Panc1 (cell line): Measurements from ENCODE around the gene KLK8. TPM values are rescaled to one million over a fixed set of nuclear protein-coding genes. Genes with fewer than 3 reads are reported as not detected.
"Not testable (repeated sequence)": the region's sequence is repeated elsewhere in the genome, so short reads cannot be mapped to it uniquely, and the experiment has no call there.

ENCODE experiments used
- ATAC-seq: fragments of 200-7000 bp; cut with Tn5 transposase; 2 replicates; pipeline ENCODE4 v1.9.1; 2020; ENCODE audit warnings: mild to moderate bottlenecking, moderate library complexity
- BruUV-seq: library from RNA; stranded (reverse); fragments of 400-500 nt; replicated peaks from 2 replicates; lab custom pipeline; 2021; lab: Mats Ljungman, UMichigan
- CTCF ChIA-PET: fragments of 300-600 bp; sonication (Branson Sonifier 250); formaldehyde crosslinking; loops from one replicate; lab custom pipeline; 2022; ENCODE audit warnings: antibody characterized with exemption; lab: Charles Lee
- POLR2A ChIA-PET: fragments of 300-600 bp; sonication (Branson Sonifier 250); formaldehyde crosslinking; loops from one replicate; lab custom pipeline; 2022; ENCODE audit warnings: antibody characterized with exemption; lab: Charles Lee
- DNase-seq: peaks from one replicate; pipeline ENCODE4 v3.0.0-alpha.2; 2010; ENCODE audit warnings: low read depth, low spot score
- H3K27ac ChIP-seq: 2 replicates; pipeline ENCODE4 v1.5.1; 2011; ENCODE audit warnings: mild to moderate bottlenecking, low read length, inconsistent platforms
- H3K27me3 ChIP-seq: fragments of 200-500 bp; sonication (Bioruptor generic); 2 replicates; pipeline ENCODE4 v1.6.0; 2014; ENCODE audit warnings: low read length, inconsistent platforms; ENCODE audit not compliant: control insufficient read depth, insufficient read depth
- H3K36me3 ChIP-seq: fragments of 200-500 bp; sonication (Bioruptor generic); 2 replicates; pipeline ENCODE4 v1.5.1; 2014; ENCODE audit warnings: inconsistent platforms, mild to moderate bottlenecking, low read length, moderate library complexity; ENCODE audit not compliant: control insufficient read depth, insufficient read depth
- H3K4me1 ChIP-seq: 2 replicates; pipeline ENCODE4 v1.5.1; 2011; ENCODE audit warnings: inconsistent platforms, mild to moderate bottlenecking, low read length, moderate library complexity; ENCODE audit not compliant: control insufficient read depth, insufficient read depth
- H3K4me3 ChIP-seq, 2 experiments: 2 replicates each; pipeline ENCODE4 v1.5.1; 2011 to 2012; ENCODE audit warnings: low read depth in 2 of 2, low read length in 2 of 2, mild to moderate bottlenecking in 2 of 2, inconsistent platforms in 1 of 2, moderate library complexity in 1 of 2
- H3K9me3 ChIP-seq: fragments of 200-500 bp; sonication (Bioruptor generic); 2 replicates; pipeline ENCODE4 v1.5.1; 2014; ENCODE audit warnings: low read depth, mild to moderate bottlenecking, inconsistent platforms, low read length, moderate library complexity; ENCODE audit not compliant: control insufficient read depth, insufficient read depth
- CTCF ChIP-seq: fragments of 450-650 bp; IDR thresholded peaks from 2 replicates; pipeline ENCODE4 v1.5.1; 2017; ENCODE audit warnings: mild to moderate bottlenecking
- POLR2AphosphoS5 ChIP-seq: IDR thresholded peaks from 2 replicates; pipeline ENCODE4 v1.6.1; 2012; ENCODE audit warnings: mild to moderate bottlenecking, low read depth, low read length, moderate library complexity
- REST ChIP-seq, 2 experiments: IDR thresholded peaks; 2 replicates each; pipeline ENCODE4 v1.6.1; 2011 to 2012; ENCODE audit warnings: low read depth in 2 of 2, control low read depth in 1 of 2, low read length in 1 of 2, mild to moderate bottlenecking in 1 of 2, moderate library complexity in 1 of 2; ENCODE audit not compliant: insufficient read depth in 1 of 2
- SIN3A ChIP-seq: IDR thresholded peaks from 2 replicates; pipeline ENCODE4 v1.6.1; 2012; ENCODE audit warnings: low read depth, mild to moderate bottlenecking, low read length, moderate library complexity, borderline replicate concordance; ENCODE audit not compliant: insufficient read depth
- TCF7L2 ChIP-seq: IDR thresholded peaks from 2 replicates; pipeline ENCODE4 v1.6.1; 2011; ENCODE audit warnings: mild to moderate bottlenecking, low read depth, low read length, inconsistent platforms
- in situ Hi-C: cut with HindIII; loops from 2 replicates; pipeline ENCODE4 v1.10.0; 2016; ENCODE audit warnings: low sequenced_read_pairs, low pct_unique_long_range_greater_than_20kb
- intact Hi-C: fragments of 100-400 bp; cut with micrococcal nuclease; formaldehyde crosslinking; loops from one replicate; pipeline ENCODE4 v1.10.0; 2022; ENCODE audit not compliant: unreplicated experiment
- total RNA-seq: library from RNA; stranded (reverse); gene quantifications from one replicate; pipeline ENCODE4 v1.2.1, GENCODE V29; 2021; ENCODE audit not compliant: unreplicated experiment

Gene KLK8
- total RNA-seq, 1 experiment from 2014 or later = not detected

GRCh38 chr19:50994129-50994528, 7.3 kb downstream of the KLK8 start:
- in situ Hi-C loops = no loop called here
- POLR2A ChIA-PET = no interaction called here
- H3K27ac ChIP-seq = no peak overlapping the region
- intact Hi-C loops = no loop called here
- no peak overlapping the region for H3K4me3 ChIP-seq
- H3K9me3 ChIP-seq = no peaks in the 10 kb centered on the region
- TF ChIP-seq POLR2AphosphoS5 (no peak), REST (IDR thresholded peaks at IDR 0.05; ENCODE audit: insufficient read depth in 1 of 2, low read depth in 2 of 2, low read length in 1 of 2) (no peak), SIN3A (no peak), TCF7L2 (no peak), CTCF (no peak)
- no peaks in the 10 kb centered on the region for H3K4me1 ChIP-seq
- CTCF ChIA-PET = no interaction called here
- BruUV-seq = no TSS peak
- H3K27me3 ChIP-seq = peaks cover 6% of the 10 kb centered on the region
- DNase-seq (no peak), ATAC-seq (no peak)
- no peaks in the 10 kb centered on the region for H3K36me3 ChIP-seq

- intact Hi-C loops (no loop called here), in situ Hi-C loops (no loop called here)
- no TSS peak for BruUV-seq
- no peaks in the 10 kb centered on the region for H3K36me3 ChIP-seq
- H3K4me3 ChIP-seq = no peak overlapping the region
- no peaks in the 10 kb centered on the region for H3K9me3 ChIP-seq
- no peak overlapping the region for H3K27ac ChIP-seq
- ChIA-PET POLR2A (no interaction called here), CTCF (no interaction called here)
- H3K4me1 ChIP-seq = no peaks in the 10 kb centered on the region
- H3K27me3 ChIP-seq = peaks cover 6% of the 10 kb centered on the region
- no peak for DNase-seq
- ATAC-seq = no peak
- TF ChIP-seq SIN3A = no peak
- no peak for TF ChIP-seq REST (IDR thresholded peaks at IDR 0.05; ENCODE audit: insufficient read depth in 1 of 2, low read depth in 2 of 2, low read length in 1 of 2)
- TF ChIP-seq CTCF = no peak
- no peak for TF ChIP-seq POLR2AphosphoS5
- no peak for TF ChIP-seq TCF7L2
These were observed 8.8 kb downstream of the KLK8 start for GRCh38 chr19:50992666-50993035.

- H3K27me3 ChIP-seq, BruUV-seq, intact Hi-C loops, CTCF ChIA-PET, ATAC-seq, H3K27ac ChIP-seq, in situ Hi-C loops, H3K9me3 ChIP-seq, DNase-seq, POLR2A ChIA-PET, H3K4me1 ChIP-seq, H3K36me3 ChIP-seq, H3K4me3 ChIP-seq: not testable (repeated sequence)
These were observed 17.0 kb downstream of the KLK8 start for GRCh38 chr19:50984416-50984815.
